Aorta (tissue), 5 donors: Measurements from ENCODE around the gene PLD3. TPM values are rescaled to one million over a fixed set of nuclear protein-coding genes. Genes with fewer than 3 reads are reported as not detected.
A peak's percentile ranks its signal among the peaks of the same experiment; 100 is the strongest.
"Not testable (repeated sequence)": the region's sequence is repeated elsewhere in the genome, so short reads cannot be mapped to it uniquely, and the experiment has no call there.

Source experiments
- ATAC-seq: fragments of 200-7000 bp; cut with Tn5 transposase; one replicate; pipeline ENCODE4 v1.9.1; 2022; ENCODE audit warnings: moderate library complexity; ENCODE audit not compliant: low FRiP score
- DNase-seq, 2 donors: peaks; one replicate each; pipeline ENCODE4 v3.0.0-alpha.2; 2020
- H3K27ac ChIP-seq, 2 donors: one replicate each; pipeline ENCODE4 v1.5.1; 2013; ENCODE audit warnings: low read length in 2 of 2, mild to moderate bottlenecking in 2 of 2, moderate library complexity in 2 of 2, control low read depth in 1 of 2, inconsistent platforms in 1 of 2, low read depth in 1 of 2
- H3K27me3 ChIP-seq, 2 donors: one replicate each; pipeline ENCODE4 v1.6.1; 2013; ENCODE audit warnings: control low read depth in 1 of 2, low read length in 1 of 2, mild to moderate bottlenecking in 1 of 2, moderate library complexity in 1 of 2; ENCODE audit not compliant: insufficient read depth in 2 of 2, control insufficient read depth in 1 of 2
- H3K36me3 ChIP-seq, 2 donors: one replicate each; pipeline ENCODE4 v1.6.1; 2013; ENCODE audit warnings: control low read depth in 1 of 2, low read length in 1 of 2, mild to moderate bottlenecking in 1 of 2; ENCODE audit not compliant: insufficient read depth in 2 of 2, control insufficient read depth in 1 of 2
- H3K4me1 ChIP-seq, 2 donors: one replicate each; pipeline ENCODE4 v1.6.1; 2013; ENCODE audit warnings: low read length in 2 of 2, control low read depth in 1 of 2, mild to moderate bottlenecking in 1 of 2, moderate library complexity in 1 of 2; ENCODE audit not compliant: insufficient read depth in 2 of 2, control insufficient read depth in 1 of 2
- H3K4me3 ChIP-seq, 2 donors: one replicate each; pipeline ENCODE4 v1.5.1; 2013; ENCODE audit warnings: low read length in 2 of 2, control low read depth in 1 of 2, mild to moderate bottlenecking in 1 of 2
- H3K9me3 ChIP-seq: one replicate; pipeline ENCODE4 v1.6.1; 2013; ENCODE audit warnings: mild to moderate bottlenecking, low read length; ENCODE audit not compliant: control insufficient read depth
- WGBS, 2 donors: extraction: QIAGEN DNeasy Blood & Tissue Kit; methylation state at CpG; one replicate each; pipeline ENCODE4 v1.1.7; 2013; 5-methylcytosine and 5-hydroxymethylcytosine counted together
- intact Hi-C, 2 donors: fragments of 100-400 bp; cut with DNase I; formaldehyde crosslinking; loops; one replicate each; pipeline versions ENCODE4 v1.14.2 to v1.15.0; 2022
- polyA plus RNA-seq, 2 donors: library from polyadenylated mRNA; stranded (reverse); fragments of 200-250 nt; gene quantifications; one replicate each; pipeline ENCODE4 v1.2.3, GENCODE V29; 2013
- total RNA-seq, 2 donors: library from RNA; stranded (reverse); fragmentation: NEBNext Ultra II Directional; extraction: Animal tissue kit (Norgen Biotek cat#: 25700); gene quantifications; one replicate each; pipeline ENCODE4 v1.2.1, GENCODE V29; 2021
- donor health status: healthy with polysubstance abuse.
- donor health status: Bipolar disorder and iron deficiency.
- donor health status: DM: no; HTN: no; CAD: no.
- donor health status: DM: no; HTN: no; CAD: no.
- donor health status: DM: yes; HTN: yes; CAD: no.

Gene PLD3
- total and polyA plus RNA-seq, 4 donors: 143 to 291 (median 209) TPM

DNA sequence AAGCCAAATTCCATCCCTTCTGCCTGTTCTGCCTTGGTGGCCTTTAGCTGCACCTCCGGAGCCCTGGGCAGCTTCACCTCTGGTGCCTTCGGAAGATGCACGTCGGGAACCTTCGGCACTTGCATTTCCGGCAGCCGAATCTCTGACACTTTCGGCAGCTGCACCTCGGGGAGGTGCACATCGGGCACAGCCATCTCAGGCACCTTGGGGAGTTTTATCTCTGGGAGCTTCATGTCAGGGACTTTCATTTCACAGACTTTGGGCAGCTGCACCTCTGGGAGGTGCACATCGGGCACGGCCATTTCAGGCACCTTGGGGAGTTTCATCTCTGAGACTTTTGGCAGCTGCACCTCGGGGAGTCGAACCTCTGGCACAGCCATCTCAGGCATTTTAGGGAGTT, 47.5 kb downstream of the PLD3 start:
- intact Hi-C loops: no loop called here
- ATAC-seq (no peak), DNase-seq (no peak)
- Histone ChIP-seq H3K4me3 (no peak overlapping the region), H3K27me3 (no peaks in the 10 kb centered on the region), H3K4me1 (no peaks in the 10 kb centered on the region), H3K36me3 (no peaks in the 10 kb centered on the region), H3K27ac (no peak overlapping the region), H3K9me3 (no peaks in the 10 kb centered on the region)
- WGBS, 2 donors: 85 to 86% methylated on average over 14 of the region's 14 CpGs

DNA sequence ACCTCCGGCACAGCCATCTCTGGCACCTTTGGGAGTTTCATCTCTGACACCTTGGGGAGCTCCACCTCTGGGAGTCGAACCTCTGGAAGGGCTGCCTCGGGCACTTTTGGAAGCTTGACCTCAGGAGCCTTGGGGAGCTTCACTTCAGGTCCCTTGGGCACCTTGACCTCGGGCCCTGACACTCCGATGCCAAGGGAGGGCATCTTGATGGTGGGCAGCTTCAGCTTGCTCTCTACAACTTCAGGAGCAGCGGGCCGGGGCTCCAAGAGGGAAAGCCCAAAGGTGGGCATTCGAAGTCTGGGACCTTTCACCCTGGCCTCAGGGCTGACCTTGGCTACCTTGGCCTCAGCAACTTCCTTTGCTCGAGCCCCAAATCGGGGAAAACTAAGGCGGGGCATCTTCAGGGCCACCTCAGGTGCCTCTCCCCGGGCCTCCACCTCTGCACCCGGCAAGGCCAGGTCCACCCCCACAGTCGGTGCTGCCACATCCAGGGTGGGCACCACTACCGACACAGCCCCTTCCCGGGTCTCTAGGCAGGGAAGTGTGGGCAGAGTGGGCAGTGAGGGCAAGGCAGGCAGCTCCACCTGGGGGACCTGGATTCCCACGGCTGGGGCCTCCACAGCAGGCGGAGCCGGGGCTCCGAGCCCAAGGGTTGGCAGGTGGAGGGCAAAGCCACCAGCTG, 48.5 kb downstream of the PLD3 start:
- Histone ChIP-seq H3K4me3 (no peak overlapping the region), H3K27me3 (no peaks in the 10 kb centered on the region), H3K4me1 (no peaks in the 10 kb centered on the region), H3K9me3 (no peaks in the 10 kb centered on the region), H3K27ac (no peak overlapping the region), H3K36me3 (no peaks in the 10 kb centered on the region)
- no peak for DNase-seq
- no peak for ATAC-seq
- intact Hi-C loops: no loop called here
- whole genome bisulfite sequencing, 2 donors: 91 to 93% methylated on average over 17 to 20 of the region's 20 CpGs

DNA sequence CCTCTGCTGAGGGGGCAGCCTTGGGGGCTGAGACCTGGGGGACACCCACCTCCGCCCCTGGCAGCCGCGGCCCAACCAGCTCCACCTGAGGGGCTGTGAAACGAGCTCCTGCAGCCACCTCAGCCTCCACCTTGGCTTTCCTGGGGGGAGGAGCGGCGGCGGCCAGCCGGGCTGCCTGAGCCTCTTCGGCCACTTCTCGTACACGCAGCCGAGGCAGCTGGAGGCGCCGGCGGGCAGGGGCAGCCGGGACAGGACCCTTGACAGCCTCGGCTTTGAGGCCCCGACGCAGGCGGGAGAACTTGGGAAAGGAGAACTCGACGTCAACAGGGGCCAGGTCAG, 49.0 kb downstream of the PLD3 start:
- no peak overlapping the region for H3K4me3 ChIP-seq
- H3K9me3 ChIP-seq: no peaks in the 10 kb centered on the region
- no peaks in the 10 kb centered on the region for H3K4me1 ChIP-seq
- ATAC-seq (no peak), DNase-seq (no peak)
- intact Hi-C loops: no loop called here
- no peak overlapping the region for H3K27ac ChIP-seq
- no peaks in the 10 kb centered on the region for H3K27me3 ChIP-seq
- 93 to 94% methylated on average over 15 to 22 of the region's 22 CpGs for WGBS, 2 donors
- H3K36me3 ChIP-seq: no peaks in the 10 kb centered on the region

- Histone ChIP-seq H3K4me3 (no peak overlapping the region), H3K36me3 (no peaks in the 10 kb centered on the region), H3K4me1 (no peaks in the 10 kb centered on the region), H3K27me3 (no peaks in the 10 kb centered on the region), H3K27ac (no peak overlapping the region), H3K9me3 (no peaks in the 10 kb centered on the region)
- intact Hi-C loops: no loop called here
- no peak for DNase-seq
- 56 to 61% methylated on average over 49 of the region's 49 CpGs for WGBS, 2 donors
- no peak for ATAC-seq
Measured at GRCh38 chr19:40398417-40399131, 50.1 kb downstream of the PLD3 start.

GRCh38 chr19:40400559-40400958, 52.1 kb downstream of the PLD3 start:
- H3K36me3 ChIP-seq: no peaks in the 10 kb centered on the region
- 34 to 54% methylated on average over 2 to 3 of the region's 3 CpGs for WGBS, 2 donors
- H3K9me3 ChIP-seq: no peaks in the 10 kb centered on the region
- no peaks in the 10 kb centered on the region for H3K27me3 ChIP-seq
- ATAC-seq: no peak
- intact Hi-C loops: loop anchor here in 1 of 2 donors (5.0 kb wide), 1 partner anchor 53 kb away; the partner anchor contains the start of genes C19orf47 and PLD3
- H3K4me3 ChIP-seq: no peak overlapping the region
- no peak overlapping the region for H3K27ac ChIP-seq
- no peaks in the 10 kb centered on the region for H3K4me1 ChIP-seq
- no peak for DNase-seq

- Histone ChIP-seq H3K27ac (peak overlapping the region in 1 of 2 donors; percentile 69), H3K4me1 (no peaks in the 10 kb centered on the region), H3K36me3 (no peaks in the 10 kb centered on the region), H3K4me3 (peak overlapping the region; percentile 39 to 44), H3K27me3 (no peaks in the 10 kb centered on the region), H3K9me3 (no peaks in the 10 kb centered on the region)
- WGBS, 2 donors: 0 to 1% methylated on average over 35 to 41 of the region's 41 CpGs
- ATAC-seq: peak; percentile 94
- peak; percentile 96 to 98 for DNase-seq
- intact Hi-C loops: loop anchor here in 1 of 2 donors (2.0 to 5.0 kb wide), 2 partner anchors 41 to 56 kb away; partner anchors contain the start of genes C19orf47, PLD3 and SERTAD3
Measured at GRCh38 chr19:40403262-40403984, 54.9 kb downstream of the PLD3 start.

GRCh38 chr19:40407714-40408597, 59.5 kb downstream of the PLD3 start:
- no peak for ATAC-seq
- Histone ChIP-seq H3K9me3 (no peaks in the 10 kb centered on the region), H3K27me3 (no peaks in the 10 kb centered on the region), H3K4me3 (no peak overlapping the region), H3K4me1 (no peaks in the 10 kb centered on the region), H3K36me3 (no peaks in the 10 kb centered on the region), H3K27ac (no peak overlapping the region)
- intact Hi-C loops: no loop called here
- 62 to 67% methylated on average over 22 of the region's 22 CpGs for WGBS, 2 donors
- no peak for DNase-seq

- DNase-seq, H3K27me3 ChIP-seq, H3K36me3 ChIP-seq, H3K4me1 ChIP-seq, ATAC-seq, intact Hi-C loops, H3K9me3 ChIP-seq, H3K27ac ChIP-seq, H3K4me3 ChIP-seq: not testable (repeated sequence)
- 76 to 80% methylated on average over 8 of the region's 8 CpGs for WGBS, 2 donors
Measured at GRCh38 chr19:40408598-40408925, 60.1 kb downstream of the PLD3 start.
